ENCODE results near the gene GOLGB1.

GOLGB1 gene

GRCh38 chr3:121627622-121628021, 121.9 kb downstream of the GOLGB1 start:
- Histone ChIP-seq H3K36me3 (ENCODE audit: insufficient read depth) (no peaks in the 10 kb centered on the region), H3K4me2 (no peak overlapping the region), H2AFZ (ENCODE audit: low read depth) (no peak overlapping the region), H3K4me1 (ENCODE audit: low read depth, poor library complexity, severe bottlenecking) (no peaks in the 10 kb centered on the region), H4K20me1 (ENCODE audit: insufficient read depth) (no peaks in the 10 kb centered on the region), H3K9ac (no peak overlapping the region), H3K27me3 (ENCODE audit: insufficient read depth, low read depth) (no peaks in the 10 kb centered on the region), H3K79me2 (ENCODE audit: insufficient read depth, low read depth) (no peaks in the 10 kb centered on the region), H3K4me3 (IDR thresholded peaks at IDR 0.05; ENCODE audit: insufficient read depth, low read depth, low read length) (no peak overlapping the region), H3K27ac (no peak overlapping the region)
- no peak for TF ChIP-seq CTCF (conservative IDR thresholded peaks at IDR 0.05; ENCODE audit: low read depth, low read length)

GRCh38 chr3:121627211-121627610, 122.3 kb downstream of the GOLGB1 start:
- Histone ChIP-seq H4K20me1 (ENCODE audit: insufficient read depth) (no peaks in the 10 kb centered on the region), H3K9ac (no peak overlapping the region), H3K36me3 (ENCODE audit: insufficient read depth) (no peaks in the 10 kb centered on the region), H3K79me2 (ENCODE audit: insufficient read depth, low read depth) (no peaks in the 10 kb centered on the region), H3K4me2 (no peak overlapping the region), H3K4me1 (ENCODE audit: low read depth, poor library complexity, severe bottlenecking) (no peaks in the 10 kb centered on the region), H2AFZ (ENCODE audit: low read depth) (no peak overlapping the region), H3K4me3 (IDR thresholded peaks at IDR 0.05; ENCODE audit: insufficient read depth, low read depth, low read length) (no peak overlapping the region), H3K27me3 (ENCODE audit: insufficient read depth, low read depth) (no peaks in the 10 kb centered on the region), H3K27ac (no peak overlapping the region)
- no peak for TF ChIP-seq CTCF (conservative IDR thresholded peaks at IDR 0.05; ENCODE audit: low read depth, low read length)

- Histone ChIP-seq H3K9ac (no peak overlapping the region), H3K4me1 (ENCODE audit: low read depth, poor library complexity, severe bottlenecking) (no peaks in the 10 kb centered on the region), H3K4me3 (IDR thresholded peaks at IDR 0.05; ENCODE audit: insufficient read depth, low read depth, low read length) (no peak overlapping the region), H2AFZ (ENCODE audit: low read depth) (no peak overlapping the region), H3K36me3 (ENCODE audit: insufficient read depth) (no peaks in the 10 kb centered on the region), H3K4me2 (no peak overlapping the region), H3K27me3 (ENCODE audit: insufficient read depth, low read depth) (no peaks in the 10 kb centered on the region), H3K27ac (no peak overlapping the region), H4K20me1 (ENCODE audit: insufficient read depth) (no peaks in the 10 kb centered on the region), H3K79me2 (ENCODE audit: insufficient read depth, low read depth) (no peaks in the 10 kb centered on the region)
- no peak for TF ChIP-seq CTCF (conservative IDR thresholded peaks at IDR 0.05; ENCODE audit: low read depth, low read length)
Measured at GRCh38 chr3:121626495-121626894, 123.0 kb downstream of the GOLGB1 start.

- TF ChIP-seq CTCF (conservative IDR thresholded peaks at IDR 0.05; ENCODE audit: low read depth, low read length), result no peak
- H3K36me3 ChIP-seq (ENCODE audit: insufficient read depth), result no peaks in the 10 kb centered on the region
- H3K4me2 ChIP-seq, result no peak overlapping the region
- no peaks in the 10 kb centered on the region for H3K79me2 ChIP-seq (ENCODE audit: insufficient read depth, low read depth)
- H3K27me3 ChIP-seq (ENCODE audit: insufficient read depth, low read depth), result no peaks in the 10 kb centered on the region
- no peak overlapping the region for H3K27ac ChIP-seq
- H3K4me1 ChIP-seq (ENCODE audit: low read depth, poor library complexity, severe bottlenecking), result no peaks in the 10 kb centered on the region
- H3K9ac ChIP-seq, result no peak overlapping the region
- no peak overlapping the region for H3K4me3 ChIP-seq (IDR thresholded peaks at IDR 0.05; ENCODE audit: insufficient read depth, low read depth, low read length)
- no peaks in the 10 kb centered on the region for H4K20me1 ChIP-seq (ENCODE audit: insufficient read depth)
- no peak overlapping the region for H2AFZ ChIP-seq (ENCODE audit: low read depth)
Measured at GRCh38 chr3:121624147-121624899, 125.2 kb downstream of the GOLGB1 start.
